Peyer's patch (tissue), 4 donors: ENCODE measurements around the gene ANGPTL3.

Experiments used
- POLR2A ChIP-seq, 2 donors: fragments of 450-650 bp; IDR thresholded peaks; one replicate each; pipeline ENCODE4 v1.5.1; 2017; ENCODE audit warnings: antibody characterized with exemption in 2 of 2, mild to moderate bottlenecking in 2 of 2, moderate library complexity in 2 of 2
- TF ChIP-seq, protein P1 (sequence below), 6 experiments: fragments of 450-650 bp in 4 of 6; fragments of 200-600 bp in 2 of 6; sonication (generic) in 1 of 6; IDR thresholded peaks; one replicate each; pipeline ENCODE4 v1.5.1; 2017 to 2019; ENCODE audit warnings: antibody characterized with exemption in 6 of 6, mild to moderate bottlenecking in 3 of 6, moderate library complexity in 1 of 6

DNA sequence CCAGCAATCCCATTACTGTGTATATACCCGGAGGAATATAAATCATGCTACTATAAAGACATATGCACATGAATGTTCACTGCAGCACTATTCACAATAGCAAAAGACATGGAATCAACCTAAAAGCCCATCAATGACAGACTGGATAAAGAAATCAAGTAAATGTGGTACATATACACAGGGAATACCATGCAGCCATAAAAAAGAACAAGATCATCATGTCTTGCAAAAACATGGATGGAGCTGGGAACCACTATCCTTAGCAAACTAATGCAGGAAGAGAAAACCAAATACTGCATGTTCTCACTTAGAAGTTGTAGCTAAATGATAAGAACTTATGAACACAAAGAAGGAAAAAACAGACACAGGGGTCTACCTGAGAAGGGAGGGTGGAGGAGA is 6.4 kb upstream of the ANGPTL3 start:
- TF ChIP-seq, protein P1, sequence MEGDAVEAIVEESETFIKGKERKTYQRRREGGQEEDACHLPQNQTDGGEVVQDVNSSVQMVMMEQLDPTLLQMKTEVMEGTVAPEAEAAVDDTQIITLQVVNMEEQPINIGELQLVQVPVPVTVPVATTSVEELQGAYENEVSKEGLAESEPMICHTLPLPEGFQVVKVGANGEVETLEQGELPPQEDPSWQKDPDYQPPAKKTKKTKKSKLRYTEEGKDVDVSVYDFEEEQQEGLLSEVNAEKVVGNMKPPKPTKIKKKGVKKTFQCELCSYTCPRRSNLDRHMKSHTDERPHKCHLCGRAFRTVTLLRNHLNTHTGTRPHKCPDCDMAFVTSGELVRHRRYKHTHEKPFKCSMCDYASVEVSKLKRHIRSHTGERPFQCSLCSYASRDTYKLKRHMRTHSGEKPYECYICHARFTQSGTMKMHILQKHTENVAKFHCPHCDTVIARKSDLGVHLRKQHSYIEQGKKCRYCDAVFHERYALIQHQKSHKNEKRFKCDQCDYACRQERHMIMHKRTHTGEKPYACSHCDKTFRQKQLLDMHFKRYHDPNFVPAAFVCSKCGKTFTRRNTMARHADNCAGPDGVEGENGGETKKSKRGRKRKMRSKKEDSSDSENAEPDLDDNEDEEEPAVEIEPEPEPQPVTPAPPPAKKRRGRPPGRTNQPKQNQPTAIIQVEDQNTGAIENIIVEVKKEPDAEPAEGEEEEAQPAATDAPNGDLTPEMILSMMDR (IDR thresholded peaks at IDR 0.05) = no peak
- TF ChIP-seq POLR2A (IDR thresholded peaks at IDR 0.05) = no peak
